Right atrium auricular region (tissue), 2 donors: ENCODE data around the gene SPOP. TPM values are rescaled to one million over a fixed set of nuclear protein-coding genes. Genes with fewer than 3 reads are reported as not detected.

ENCODE experiments used
- DNase-seq: peaks from one replicate; pipeline ENCODE4 v3.0.0-alpha.2; 2019; ENCODE audit warnings: low spot score
- H3K27ac ChIP-seq, 2 donors: fragments of 200-600 bp; sonication (generic); 1 replicate in 1 of 2; 2 replicates in 1 of 2; pipeline ENCODE4 v1.5.1; 2016 to 2019
- H3K27me3 ChIP-seq, 2 donors: fragments of 200-600 bp; sonication (generic); one replicate each; pipeline versions ENCODE4 v1.5.1 to v1.6.0; 2017 to 2019
- H3K36me3 ChIP-seq: fragments of 200-600 bp; sonication (generic); one replicate; pipeline ENCODE4 v1.5.1; 2016
- H3K4me1 ChIP-seq, 2 donors: fragments of 200-600 bp; sonication (generic); one replicate each; pipeline versions ENCODE4 v1.5.1 to v1.6.0; 2017 to 2019
- H3K4me3 ChIP-seq, 2 donors: fragments of 200-600 bp; sonication (generic); 1 replicate in 1 of 2; 2 replicates in 1 of 2; pipeline ENCODE4 v1.5.1; 2017 to 2019; ENCODE audit warnings: mild to moderate bottlenecking in 1 of 2, moderate library complexity in 1 of 2
- H3K9me3 ChIP-seq, 2 donors: fragments of 200-600 bp; sonication (generic); one replicate each; pipeline ENCODE4 v1.5.1; 2019
- CTCF ChIP-seq, 2 donors: fragments of 200-600 bp; sonication (generic); IDR thresholded peaks; one replicate each; pipeline ENCODE4 v1.5.1; 2019; ENCODE audit warnings: antibody characterized with exemption in 2 of 2
- total RNA-seq, 2 donors: library from RNA; depleted of rRNA; stranded (reverse); fragments of >200 nt; gene quantifications; one replicate each; pipeline ENCODE4 v1.1.0, GENCODE V29; 2016

The SPOP gene
- total RNA-seq, 2 donors from 2014 or later: 40.9 to 71.8 TPM

GRCh38 chr17:49717371-49717861 lies 39.5 kb upstream of the SPOP start:
- Histone ChIP-seq H3K36me3 (peaks cover 23% of the 10 kb centered on the region), H3K27ac (peak overlapping the region; percentile 34 to 65), H3K4me1 (peaks cover 0 to 42% of the 10 kb centered on the region in 2 donors), H3K27me3 (no peaks in the 10 kb centered on the region), H3K9me3 (no peaks in the 10 kb centered on the region), H3K4me3 (no peak overlapping the region)
- DNase-seq: no peak
- TF ChIP-seq CTCF (IDR thresholded peaks at IDR 0.05): no peak

- H3K4me3 ChIP-seq: no peak overlapping the region
- TF ChIP-seq CTCF (IDR thresholded peaks at IDR 0.05): no peak
- peaks cover 0 to 36% of the 10 kb centered on the region in 2 donors for H3K4me1 ChIP-seq
- DNase-seq: no peak
- peaks cover 25% of the 10 kb centered on the region for H3K36me3 ChIP-seq
- no peaks in the 10 kb centered on the region for H3K9me3 ChIP-seq
- H3K27me3 ChIP-seq: no peaks in the 10 kb centered on the region
- peak overlapping the region; percentile 65 to 76 for H3K27ac ChIP-seq
Observed at GRCh38 chr17:49716668-49717364, 38.9 kb upstream of the SPOP start.

GRCh38 chr17:49715717-49716279 lies 37.9 kb upstream of the SPOP start:
- Histone ChIP-seq H3K4me1 (peaks cover 0 to 28% of the 10 kb centered on the region in 2 donors), H3K4me3 (no peak overlapping the region), H3K27ac (peak overlapping the region; percentile 65 to 76), H3K36me3 (peaks cover 35% of the 10 kb centered on the region), H3K9me3 (no peaks in the 10 kb centered on the region), H3K27me3 (no peaks in the 10 kb centered on the region)
- TF ChIP-seq CTCF (IDR thresholded peaks at IDR 0.05): no peak
- DNase-seq: no peak

GRCh38 chr17:49715216-49715615 lies 37.3 kb upstream of the SPOP start:
- Histone ChIP-seq H3K4me1 (peaks cover 0 to 28% of the 10 kb centered on the region in 2 donors), H3K27ac (peak overlapping the region; percentile 65 to 76), H3K4me3 (no peak overlapping the region), H3K27me3 (no peaks in the 10 kb centered on the region), H3K9me3 (no peaks in the 10 kb centered on the region), H3K36me3 (peaks cover 38% of the 10 kb centered on the region)
- TF ChIP-seq CTCF (IDR thresholded peaks at IDR 0.05): no peak
- no peak for DNase-seq

- H3K9me3 ChIP-seq: no peaks in the 10 kb centered on the region
- peaks cover 0 to 24% of the 10 kb centered on the region in 2 donors for H3K4me1 ChIP-seq
- DNase-seq: no peak
- peak; percentile 11 to 19 for TF ChIP-seq CTCF (IDR thresholded peaks at IDR 0.05)
- H3K27ac ChIP-seq: peak overlapping the region; percentile 82 to 95
- peak overlapping the region; percentile 27 to 97 for H3K4me3 ChIP-seq
- peaks cover 39% of the 10 kb centered on the region for H3K36me3 ChIP-seq
- no peaks in the 10 kb centered on the region for H3K27me3 ChIP-seq
Observed at GRCh38 chr17:49708515-49709183, 30.8 kb upstream of the SPOP start.
